ENCODE data around the gene SCYGR7.
"Not testable (repeated sequence)": the region's sequence is repeated elsewhere in the genome, so short reads cannot be mapped to it uniquely, and the experiment has no call there.

Gene SCYGR7

DNA sequence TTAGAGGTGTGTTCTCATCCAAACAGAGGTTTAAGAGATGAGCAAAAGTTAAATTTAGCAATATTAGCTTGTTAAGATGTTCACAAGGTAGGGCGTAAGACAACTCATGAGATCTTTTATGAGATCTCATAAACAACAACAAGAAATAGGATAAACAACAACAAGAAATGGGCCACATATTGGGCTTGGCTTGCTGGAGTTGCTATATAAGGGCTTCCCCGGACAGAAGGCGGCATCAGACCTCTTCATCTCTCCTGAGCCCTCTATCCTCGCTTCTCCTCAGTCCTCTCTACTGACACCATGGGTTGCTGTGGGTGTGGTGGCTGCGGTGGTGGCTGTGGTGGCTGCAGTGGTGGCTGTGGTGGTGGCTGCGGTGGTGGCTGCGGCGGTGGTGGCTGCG lies 17.5 kb downstream of the SCYGR7 start, which contains the start of gene SCYGR8:
Gene SCYGR8, plus strand, starts transcription at position 301 of the 400 bp plus-strand sequence. Its CDS starts 0 bp downstream, at position 301.
- no peak within 1 kb of the TSS for H3K4me3 ChIP-seq (ENCODE audit: low read length)
- no peak for DNase-seq (ENCODE audit: low read depth, low spot score)

DNA sequence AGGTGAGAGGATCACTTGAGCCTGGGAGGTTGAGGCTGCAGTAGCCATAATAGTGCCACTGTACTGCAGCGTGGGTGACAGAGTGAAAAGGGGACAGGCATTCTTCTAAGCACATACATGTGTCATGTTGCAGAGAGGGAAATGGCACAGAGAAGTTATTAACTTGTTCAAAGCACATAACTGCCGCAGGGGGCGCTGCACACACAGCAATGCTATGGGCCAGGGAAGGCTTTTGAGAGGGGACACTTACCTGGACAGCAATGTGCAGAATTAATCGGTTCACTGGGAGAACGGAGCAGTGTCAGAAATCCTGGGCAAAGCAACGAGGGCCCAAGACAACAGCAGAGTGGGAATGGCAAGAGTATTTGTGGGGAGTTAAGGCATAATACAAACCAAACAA lies 19.9 kb downstream of the SCYGR7 start:
- peak; percentile 7 for DNase-seq (ENCODE audit: low read depth, low spot score)
- H3K4me3 ChIP-seq (ENCODE audit: low read length): no peak overlapping the region

DNA sequence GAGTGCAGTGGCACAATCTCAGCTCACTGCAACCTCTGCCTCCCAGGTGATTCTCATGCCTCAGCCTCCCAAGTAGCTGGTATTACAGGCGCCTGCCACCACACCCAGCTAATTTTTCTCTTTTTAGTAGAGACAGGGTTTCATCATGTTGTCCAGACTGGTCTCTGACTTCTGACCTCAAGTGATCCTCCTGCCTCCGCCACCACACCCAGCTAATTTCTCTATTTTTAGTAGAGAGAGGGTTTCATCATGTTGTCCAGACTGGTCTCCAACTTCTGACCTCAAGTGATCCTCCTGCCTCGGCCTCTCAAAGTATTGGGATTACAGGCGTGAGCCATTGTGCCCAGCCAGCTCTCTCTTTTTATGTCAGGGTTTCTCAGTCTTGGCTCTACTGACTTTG lies 28.1 kb downstream of the SCYGR7 start:
- not testable (repeated sequence) for DNase-seq (ENCODE audit: low read depth, low spot score)

DNA sequence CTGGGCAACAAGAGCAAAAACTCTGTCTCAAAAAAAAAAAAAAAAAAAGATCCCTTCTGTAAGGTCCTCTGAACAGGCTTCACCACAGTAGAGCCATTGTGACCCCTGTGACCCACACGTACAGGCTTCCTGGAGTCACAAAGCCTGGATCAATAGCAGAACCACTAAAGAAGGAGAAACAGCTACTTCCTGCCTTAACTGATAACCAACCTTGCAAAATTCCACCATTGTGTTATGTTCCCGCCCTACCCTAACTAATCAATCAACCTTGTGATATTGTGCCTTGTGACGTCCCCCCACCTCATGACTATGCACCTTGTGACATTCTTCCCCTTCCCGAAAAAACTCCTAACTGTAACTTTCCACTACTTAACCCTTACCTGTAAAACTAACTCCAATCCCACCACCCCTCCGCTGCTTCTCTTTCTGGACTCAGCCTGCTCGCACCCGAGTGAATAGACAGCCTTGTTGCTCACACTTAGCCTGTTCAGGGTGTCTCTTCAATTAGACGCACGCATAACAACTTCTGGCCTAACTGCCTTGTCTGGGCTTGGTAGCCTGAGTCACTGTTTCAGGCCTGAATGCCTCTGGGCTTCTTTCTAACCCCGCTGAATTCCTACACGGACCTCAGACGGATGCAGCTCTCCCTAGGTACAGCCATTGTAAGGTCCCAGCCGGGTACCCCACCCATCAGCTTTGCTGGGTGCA lies 31.4 kb downstream of the SCYGR7 start:
- DNase-seq (ENCODE audit: low read depth, low spot score): no peak
- H3K4me3 ChIP-seq (ENCODE audit: low read length): no peak overlapping the region

More for the DNA sequence above, 28.1 kb downstream of the SCYGR7 start:
- H3K4me3 ChIP-seq (ENCODE audit: low read length): not testable (repeated sequence)

DNA sequence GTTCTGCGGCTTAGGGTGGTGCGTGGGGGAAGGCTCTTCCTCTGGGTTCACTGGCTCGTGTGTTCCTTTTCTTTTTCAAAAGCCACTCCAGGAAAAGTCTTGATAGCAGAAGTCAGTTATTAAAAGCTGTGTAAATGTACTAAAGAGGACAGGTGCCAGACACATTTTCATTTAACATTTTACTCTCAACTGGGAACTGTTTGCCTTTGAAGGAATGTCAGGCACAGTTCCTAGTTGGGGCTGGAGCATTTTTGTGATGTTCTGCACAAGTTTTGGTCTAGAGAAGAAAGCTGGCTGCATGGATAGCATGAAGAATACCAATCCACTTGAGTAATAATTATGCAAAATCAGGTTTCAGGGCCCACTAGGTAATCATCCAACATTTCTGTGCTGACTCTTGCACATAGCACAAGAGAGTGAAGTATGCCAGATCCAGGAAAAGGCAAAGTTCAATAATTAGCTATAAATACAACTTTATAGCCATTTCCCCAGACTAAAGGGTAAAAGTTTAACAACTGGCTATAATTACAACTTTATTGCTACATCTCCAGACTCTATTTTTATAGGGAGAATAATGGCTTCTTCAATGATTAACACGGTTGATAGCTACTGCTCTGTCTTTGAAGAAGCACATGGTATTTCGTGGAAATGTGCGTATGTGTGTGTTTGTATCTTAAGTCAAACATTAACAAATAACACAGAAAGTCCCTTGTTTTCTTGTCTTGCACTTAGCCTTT lies 33.8 kb downstream of the SCYGR7 start:
- H3K4me3 ChIP-seq (ENCODE audit: low read length): no peak overlapping the region
- DNase-seq (ENCODE audit: low read depth, low spot score): no peak

DNA sequence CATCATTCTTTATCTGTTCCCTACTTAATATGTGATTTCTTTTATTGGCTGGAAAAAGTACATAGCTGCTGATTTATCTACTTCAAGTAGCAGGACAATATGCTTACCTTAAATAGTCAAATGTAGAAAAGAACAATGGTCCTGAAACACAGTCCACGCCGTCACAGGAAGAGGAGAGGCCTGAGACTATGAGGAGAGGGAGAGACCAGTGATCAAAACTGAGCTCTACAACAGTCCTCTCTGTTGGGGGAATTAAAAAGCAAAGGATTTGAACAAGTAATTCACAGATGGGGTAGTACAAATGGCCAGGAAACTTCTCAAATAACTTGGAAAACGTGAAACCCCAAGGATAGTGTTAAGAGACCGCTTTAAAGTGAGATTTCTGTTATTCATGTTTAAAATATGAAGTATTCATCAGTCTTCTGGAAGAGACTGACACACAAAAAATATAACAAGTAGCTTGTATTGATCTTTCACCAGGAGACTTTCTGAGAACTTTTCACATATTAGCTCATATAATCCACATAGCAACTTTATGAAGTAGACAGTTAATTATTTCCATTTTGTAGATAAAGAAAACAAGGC lies 37.7 kb downstream of the SCYGR7 start:
- no peak overlapping the region for H3K4me3 ChIP-seq (ENCODE audit: low read length)
- DNase-seq (ENCODE audit: low read depth, low spot score): no peak

DNA sequence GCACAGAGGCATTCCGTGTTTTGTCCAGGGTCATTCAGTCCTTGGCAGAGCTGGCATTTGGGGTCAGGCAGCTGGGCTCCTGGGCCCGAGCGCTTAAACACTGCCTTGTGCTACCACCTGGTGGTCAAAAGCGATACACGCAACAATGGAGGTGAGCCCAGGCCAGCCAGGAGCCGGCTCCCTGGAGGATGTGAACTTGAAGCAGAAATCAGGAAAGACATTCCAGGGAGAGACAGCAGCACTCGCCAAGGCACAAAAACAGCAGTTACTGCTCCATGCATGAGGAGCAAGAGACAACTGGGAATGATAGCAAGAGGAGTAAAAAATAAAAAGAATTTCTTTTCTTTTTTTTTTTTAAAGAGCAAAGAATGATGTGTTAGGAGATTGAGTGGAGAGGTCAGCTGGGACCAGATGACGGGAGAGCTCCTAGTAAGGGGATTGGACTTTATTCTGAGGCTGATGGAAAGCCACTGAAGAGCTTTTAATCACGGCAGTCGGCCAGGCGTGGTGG lies 38.3 kb downstream of the SCYGR7 start:
- no peak overlapping the region for H3K4me3 ChIP-seq (ENCODE audit: low read length)
- DNase-seq (ENCODE audit: low read depth, low spot score): peak; percentile 28

DNA sequence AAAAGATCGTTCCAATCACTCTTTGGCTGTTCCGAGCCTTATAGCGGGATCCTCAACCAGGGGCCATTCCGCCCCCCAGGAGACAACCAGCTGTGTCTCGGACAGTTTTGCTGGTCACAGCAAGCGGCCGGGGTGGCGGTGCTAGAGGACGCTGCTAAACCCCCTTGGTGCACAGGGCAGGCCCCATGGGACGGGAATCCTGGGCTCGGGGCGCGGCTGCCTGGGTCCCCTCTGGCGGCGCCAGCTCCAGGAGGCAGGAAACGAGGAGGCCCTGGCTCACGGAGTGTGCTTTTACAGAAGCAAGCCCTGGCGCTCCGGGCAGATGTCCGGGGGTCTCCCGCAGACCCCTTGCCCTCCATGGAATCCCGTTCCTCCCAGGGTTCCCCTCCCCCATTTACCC lies 39.7 kb downstream of the SCYGR7 start:
- no peak overlapping the region for H3K4me3 ChIP-seq (ENCODE audit: low read length)
- no peak for DNase-seq (ENCODE audit: low read depth, low spot score)

DNA sequence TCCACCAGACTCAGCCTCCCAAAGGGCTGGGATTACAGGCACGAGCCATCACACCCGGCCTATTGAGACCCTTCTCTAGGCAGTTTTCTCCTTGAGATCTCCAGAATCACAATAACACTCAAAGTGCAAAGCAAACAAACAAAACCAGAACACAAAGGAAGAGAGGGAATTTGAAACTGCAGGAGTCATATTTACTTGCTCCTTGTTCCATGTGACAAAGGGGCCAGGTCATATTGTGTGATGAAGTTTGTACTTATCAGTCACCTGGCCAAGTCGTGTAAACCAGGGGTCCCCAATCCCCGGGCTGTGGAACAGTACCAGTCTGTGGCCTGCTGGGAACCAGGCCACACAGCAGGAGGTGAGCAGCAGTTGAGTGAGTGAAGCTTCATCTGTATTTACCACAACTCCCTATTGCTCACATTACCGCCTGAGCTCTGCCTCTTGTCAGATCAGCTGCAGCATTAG lies 44.1 kb downstream of the SCYGR7 start:
- H3K4me3 ChIP-seq (ENCODE audit: low read length): no peak overlapping the region
- DNase-seq (ENCODE audit: low read depth, low spot score): no peak

DNA sequence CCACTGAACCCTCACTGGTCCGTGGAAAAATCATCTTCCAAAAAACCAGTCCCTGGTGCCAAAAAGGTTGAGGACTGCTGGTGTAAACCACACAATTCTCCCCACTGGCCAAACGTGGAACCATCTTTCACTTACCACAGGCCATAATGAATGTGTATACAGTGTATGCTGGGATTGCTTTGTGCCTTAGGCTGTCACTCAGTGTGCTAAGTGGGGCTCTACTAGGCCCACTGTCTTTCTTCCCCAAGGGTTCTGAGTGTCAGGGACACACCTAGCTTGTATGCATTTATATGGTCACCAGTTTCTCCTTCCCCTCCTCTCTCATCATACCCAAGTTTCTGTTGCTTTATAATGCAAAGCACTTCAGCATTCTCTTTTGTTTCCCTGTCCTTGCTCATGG lies 44.8 kb downstream of the SCYGR7 start:
- no peak overlapping the region for H3K4me3 ChIP-seq (ENCODE audit: low read length)
- DNase-seq (ENCODE audit: low read depth, low spot score): no peak

DNA sequence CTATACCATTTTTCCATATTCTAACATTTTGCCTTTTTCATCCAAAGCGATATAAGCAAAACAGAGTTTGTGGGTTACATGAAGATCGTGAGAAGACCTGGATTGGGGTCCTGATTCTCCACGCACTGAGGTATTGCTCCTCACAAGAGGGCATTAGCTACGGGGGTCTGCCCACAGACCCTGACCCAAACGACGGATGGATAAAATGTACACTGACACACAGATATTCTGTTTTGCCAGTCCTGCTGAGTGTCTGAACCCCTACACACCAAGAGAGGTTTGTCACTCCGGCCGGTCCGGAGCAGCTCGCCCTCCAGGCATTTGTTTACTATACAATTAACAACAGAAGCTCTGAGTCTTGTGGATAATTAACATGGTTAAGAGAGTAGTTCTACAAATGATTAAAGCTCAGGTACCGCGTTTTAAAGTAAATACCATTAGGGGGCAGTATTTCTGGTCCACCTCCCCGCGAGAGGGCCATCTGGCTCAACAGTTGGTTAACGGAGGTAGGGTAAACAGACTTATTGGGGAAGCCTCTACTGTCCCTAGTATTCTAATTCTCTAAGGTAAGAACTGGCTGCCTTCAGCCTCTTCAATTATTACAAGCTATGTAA lies 46.0 kb downstream of the SCYGR7 start:
- H3K4me3 ChIP-seq (ENCODE audit: low read length): no peak overlapping the region
- DNase-seq (ENCODE audit: low read depth, low spot score): no peak

DNA sequence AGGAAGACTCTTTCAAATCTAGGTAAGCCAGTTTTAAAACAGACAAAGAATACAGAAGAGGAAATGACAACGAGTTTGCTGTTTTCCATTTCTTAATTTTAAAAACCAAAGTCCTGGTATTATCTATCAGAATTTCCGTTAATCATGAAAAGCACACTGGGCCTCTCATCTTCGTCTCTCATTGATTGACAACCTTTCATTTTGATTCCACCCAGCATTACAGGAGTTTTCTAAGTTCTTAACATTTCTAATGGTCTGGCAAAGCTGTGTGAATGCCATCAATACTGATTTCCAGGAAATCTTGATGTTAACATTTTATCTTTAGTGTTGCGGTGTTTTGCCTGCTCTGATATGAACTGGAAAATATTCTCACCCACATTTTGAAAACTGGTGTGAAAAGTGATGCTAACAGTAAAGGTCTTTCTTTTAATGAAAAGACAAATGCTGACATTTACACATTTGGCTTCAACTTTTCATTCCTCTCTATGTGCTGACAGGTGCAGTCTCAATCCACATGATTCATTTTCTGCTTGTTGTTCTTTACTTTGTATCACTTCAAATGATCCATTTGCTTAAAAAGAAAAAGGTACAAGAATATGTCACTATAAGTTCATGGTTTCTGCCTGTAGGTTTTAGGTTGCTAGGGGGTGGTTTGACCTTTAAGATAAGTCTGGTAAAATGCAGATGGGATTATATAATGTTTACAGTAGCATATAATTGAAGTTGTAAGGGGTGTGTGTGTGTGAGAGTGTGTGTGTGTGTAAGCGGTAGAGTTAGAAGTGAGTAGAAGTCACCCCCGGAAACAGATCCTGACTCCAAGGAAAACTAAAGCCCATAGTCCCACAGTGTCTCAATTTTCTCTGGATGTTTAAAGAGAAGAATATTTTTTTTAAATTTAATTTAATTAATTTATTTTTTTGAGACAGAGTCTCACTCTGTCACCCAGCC lies 47.0 kb downstream of the SCYGR7 start:
- DNase-seq (ENCODE audit: low read depth, low spot score): no peak
- no peak overlapping the region for H3K4me3 ChIP-seq (ENCODE audit: low read length)

Measured in Jurkat, Clone E6-1 (cell line).